ENCODE data around the gene BCL2L11. TPM values are rescaled to one million over a fixed set of nuclear protein-coding genes. Genes with fewer than 3 reads are reported as not detected.

BCL2L11 gene
- total RNA-seq, 1 donor from 2014 or later: 32.5 TPM

- no peak overlapping the region for H3K27ac Mint-ChIP-seq (ENCODE audit: unreplicated experiment)
- no peak for DNase-seq (ENCODE audit: low spot score)
- no peak for TF ChIP-seq CTCF (IDR thresholded peaks at IDR 0.05; ENCODE audit: unreplicated experiment)
- H3K36me3 Mint-ChIP-seq (ENCODE audit: low read depth, unreplicated experiment): peaks cover 5% of the 10 kb centered on the region
- no peak overlapping the region for H3K4me3 Mint-ChIP-seq (ENCODE audit: unreplicated experiment)
- H3K27me3 Mint-ChIP-seq (ENCODE audit: unreplicated experiment): no peaks in the 10 kb centered on the region
- no peaks in the 10 kb centered on the region for H3K4me1 Mint-ChIP-seq (ENCODE audit: unreplicated experiment)
- no peaks in the 10 kb centered on the region for H3K9me3 Mint-ChIP-seq (ENCODE audit: unreplicated experiment)
Measured at GRCh38 chr2:111207851-111208250, 87.1 kb downstream of the BCL2L11 start.

- no peak for TF ChIP-seq CTCF (IDR thresholded peaks at IDR 0.05; ENCODE audit: unreplicated experiment)
- no peaks in the 10 kb centered on the region for H3K4me1 Mint-ChIP-seq (ENCODE audit: unreplicated experiment)
- DNase-seq (ENCODE audit: low spot score): no peak
- no peaks in the 10 kb centered on the region for H3K9me3 Mint-ChIP-seq (ENCODE audit: unreplicated experiment)
- peaks cover 5% of the 10 kb centered on the region for H3K36me3 Mint-ChIP-seq (ENCODE audit: low read depth, unreplicated experiment)
- no peak overlapping the region for H3K27ac Mint-ChIP-seq (ENCODE audit: unreplicated experiment)
- no peaks in the 10 kb centered on the region for H3K27me3 Mint-ChIP-seq (ENCODE audit: unreplicated experiment)
- no peak overlapping the region for H3K4me3 Mint-ChIP-seq (ENCODE audit: unreplicated experiment)
Measured at GRCh38 chr2:111208639-111209038, 87.9 kb downstream of the BCL2L11 start.

GRCh38 chr2:111209045-111209514 is 88.4 kb downstream of the BCL2L11 start:
- no peak for DNase-seq (ENCODE audit: low spot score)
- no peaks in the 10 kb centered on the region for H3K4me1 Mint-ChIP-seq (ENCODE audit: unreplicated experiment)
- no peaks in the 10 kb centered on the region for H3K9me3 Mint-ChIP-seq (ENCODE audit: unreplicated experiment)
- no peak for TF ChIP-seq CTCF (IDR thresholded peaks at IDR 0.05; ENCODE audit: unreplicated experiment)
- H3K36me3 Mint-ChIP-seq (ENCODE audit: low read depth, unreplicated experiment): peaks cover 7% of the 10 kb centered on the region
- H3K27ac Mint-ChIP-seq (ENCODE audit: unreplicated experiment): no peak overlapping the region
- no peak overlapping the region for H3K4me3 Mint-ChIP-seq (ENCODE audit: unreplicated experiment)
- no peaks in the 10 kb centered on the region for H3K27me3 Mint-ChIP-seq (ENCODE audit: unreplicated experiment)

GRCh38 chr2:111210036-111210435 is 89.3 kb downstream of the BCL2L11 start:
- no peaks in the 10 kb centered on the region for H3K27me3 Mint-ChIP-seq (ENCODE audit: unreplicated experiment)
- no peak for TF ChIP-seq CTCF (IDR thresholded peaks at IDR 0.05; ENCODE audit: unreplicated experiment)

GRCh38 chr2:111213877-111214276 is 93.2 kb downstream of the BCL2L11 start:
- peaks cover 4% of the 10 kb centered on the region for H3K27me3 Mint-ChIP-seq (ENCODE audit: unreplicated experiment)
- H3K27ac Mint-ChIP-seq (ENCODE audit: unreplicated experiment): no peak overlapping the region
- H3K4me1 Mint-ChIP-seq (ENCODE audit: unreplicated experiment): no peaks in the 10 kb centered on the region
- no peak for DNase-seq (ENCODE audit: low spot score)
- H3K9me3 Mint-ChIP-seq (ENCODE audit: unreplicated experiment): peaks cover 3% of the 10 kb centered on the region
- H3K36me3 Mint-ChIP-seq (ENCODE audit: low read depth, unreplicated experiment): peaks cover 17% of the 10 kb centered on the region
- H3K4me3 Mint-ChIP-seq (ENCODE audit: unreplicated experiment): no peak overlapping the region
- TF ChIP-seq CTCF (IDR thresholded peaks at IDR 0.05; ENCODE audit: unreplicated experiment): no peak

More at GRCh38 chr2:111210036-111210435, 89.3 kb downstream of the BCL2L11 start:
- Mint-ChIP-seq H3K27ac (ENCODE audit: unreplicated experiment) (no peak overlapping the region), H3K4me3 (ENCODE audit: unreplicated experiment) (no peak overlapping the region), H3K4me1 (ENCODE audit: unreplicated experiment) (no peaks in the 10 kb centered on the region), H3K9me3 (ENCODE audit: unreplicated experiment) (peaks cover 2% of the 10 kb centered on the region), H3K36me3 (ENCODE audit: low read depth, unreplicated experiment) (peaks cover 15% of the 10 kb centered on the region)
- no peak for DNase-seq (ENCODE audit: low spot score)
